WI38 (cell line): Measurements from ENCODE around the gene HARS2.

Source experiments
- H3K4me3 ChIP-seq: 2 replicates; pipeline ENCODE4 v1.5.1; 2011; ENCODE audit warnings: low read depth, mild to moderate bottlenecking, control low read depth, low read length
- TF ChIP-seq, protein P1 (sequence below): IDR thresholded peaks from 2 replicates; pipeline ENCODE4 v1.5.1; 2012; ENCODE audit warnings: low read depth, mild to moderate bottlenecking, control low read depth, low read length

The HARS2 gene

DNA sequence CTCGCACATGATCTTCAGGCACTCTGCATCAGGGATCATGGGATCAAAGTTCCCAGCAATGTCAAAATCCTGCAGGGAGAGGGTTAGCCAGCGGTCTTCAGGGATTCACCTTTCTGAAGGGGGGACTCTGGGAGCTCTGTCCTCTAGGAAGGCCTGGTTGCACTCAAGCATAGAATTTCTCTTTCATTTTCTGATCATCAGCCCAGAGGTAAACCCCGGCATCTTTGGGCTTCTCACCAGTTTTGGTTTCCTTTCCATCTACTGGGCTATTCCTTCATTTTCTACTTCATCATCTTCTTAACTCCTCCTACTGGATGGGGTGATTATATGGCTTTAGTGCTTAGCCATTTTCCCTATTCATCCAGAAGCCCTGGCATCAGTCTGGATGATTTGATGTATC lies 13.3 kb upstream of the HARS2 start:
- H3K4me3 ChIP-seq: no peak overlapping the region
- TF ChIP-seq, protein P1, sequence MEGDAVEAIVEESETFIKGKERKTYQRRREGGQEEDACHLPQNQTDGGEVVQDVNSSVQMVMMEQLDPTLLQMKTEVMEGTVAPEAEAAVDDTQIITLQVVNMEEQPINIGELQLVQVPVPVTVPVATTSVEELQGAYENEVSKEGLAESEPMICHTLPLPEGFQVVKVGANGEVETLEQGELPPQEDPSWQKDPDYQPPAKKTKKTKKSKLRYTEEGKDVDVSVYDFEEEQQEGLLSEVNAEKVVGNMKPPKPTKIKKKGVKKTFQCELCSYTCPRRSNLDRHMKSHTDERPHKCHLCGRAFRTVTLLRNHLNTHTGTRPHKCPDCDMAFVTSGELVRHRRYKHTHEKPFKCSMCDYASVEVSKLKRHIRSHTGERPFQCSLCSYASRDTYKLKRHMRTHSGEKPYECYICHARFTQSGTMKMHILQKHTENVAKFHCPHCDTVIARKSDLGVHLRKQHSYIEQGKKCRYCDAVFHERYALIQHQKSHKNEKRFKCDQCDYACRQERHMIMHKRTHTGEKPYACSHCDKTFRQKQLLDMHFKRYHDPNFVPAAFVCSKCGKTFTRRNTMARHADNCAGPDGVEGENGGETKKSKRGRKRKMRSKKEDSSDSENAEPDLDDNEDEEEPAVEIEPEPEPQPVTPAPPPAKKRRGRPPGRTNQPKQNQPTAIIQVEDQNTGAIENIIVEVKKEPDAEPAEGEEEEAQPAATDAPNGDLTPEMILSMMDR: no peak

DNA sequence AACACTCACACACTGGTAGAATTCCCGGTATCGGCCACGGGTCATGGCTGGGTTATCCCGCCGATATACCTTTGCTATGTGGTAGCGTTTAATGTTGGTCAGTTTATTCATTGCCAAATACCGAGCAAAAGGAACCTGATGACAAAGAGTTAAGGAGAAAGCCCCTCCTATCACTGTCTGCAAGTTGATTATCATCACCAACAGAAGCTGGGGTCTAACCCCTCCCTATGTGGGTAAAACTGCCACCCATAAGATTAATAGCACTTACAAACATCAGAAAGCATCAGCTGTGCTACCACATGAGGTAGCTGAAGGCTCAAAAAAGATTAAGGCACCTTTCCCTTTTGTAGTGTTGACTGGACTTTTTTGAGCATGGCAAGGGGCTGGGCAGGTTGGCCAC lies 12.3 kb upstream of the HARS2 start:
- H3K4me3 ChIP-seq: no peak overlapping the region
- TF ChIP-seq, protein P1: no peak

- peak overlapping the region; percentile 95 for H3K4me3 ChIP-seq
- TF ChIP-seq, protein P1: no peak
These were observed 801 bp upstream of the HARS2 start for GRCh38 chr5:140690376-140690932.

DNA sequence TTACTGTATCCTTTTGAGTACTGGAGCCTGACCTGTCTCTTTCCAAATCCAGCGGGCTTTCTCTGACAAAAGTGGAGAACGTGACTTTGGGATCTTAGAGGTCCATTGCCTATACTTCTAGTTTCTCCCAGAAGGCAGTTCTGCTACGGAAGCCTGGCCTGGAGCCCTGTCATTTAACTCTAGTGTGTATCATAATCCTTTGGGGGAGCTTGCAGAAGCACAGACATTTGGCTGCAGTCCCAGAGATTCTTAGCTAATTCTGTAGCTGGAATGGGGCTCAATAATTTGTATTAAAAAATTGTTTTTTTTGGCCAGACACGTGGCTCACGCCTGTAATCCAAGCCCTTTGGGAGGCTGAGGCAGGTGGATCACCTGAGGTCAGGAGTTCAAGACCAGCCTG lies 3.0 kb downstream of the HARS2 start:
- H3K4me3 ChIP-seq: no peak overlapping the region
- TF ChIP-seq, protein P1: no peak

DNA sequence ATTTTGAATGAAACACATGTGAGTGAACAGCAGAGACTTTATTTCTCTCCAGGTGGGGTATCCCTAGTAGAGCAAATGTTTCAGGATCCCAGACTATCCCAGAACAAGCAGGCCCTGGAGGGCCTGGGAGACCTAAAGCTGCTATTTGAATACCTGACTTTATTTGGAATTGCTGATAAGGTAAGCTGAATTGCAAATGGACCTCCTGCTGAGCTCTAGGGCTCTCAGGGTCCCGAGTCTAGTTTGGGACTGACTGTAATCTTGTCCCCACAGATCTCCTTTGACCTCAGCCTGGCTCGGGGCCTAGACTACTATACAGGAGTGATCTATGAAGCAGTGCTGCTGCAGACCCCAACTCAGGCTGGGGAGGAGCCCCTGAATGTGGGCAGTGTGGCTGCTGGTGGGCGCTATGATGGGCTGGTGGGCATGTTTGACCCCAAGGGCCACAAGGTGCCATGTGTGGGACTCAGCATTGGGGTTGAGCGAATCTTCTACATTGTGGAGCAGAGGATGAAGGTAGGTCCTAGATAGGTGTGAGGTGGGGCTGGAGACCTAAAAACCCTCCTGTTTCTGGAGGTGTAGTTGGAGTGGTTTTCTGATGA lies 5.7 kb downstream of the HARS2 start:
- TF ChIP-seq, protein P1: no peak
- H3K4me3 ChIP-seq: no peak overlapping the region

DNA sequence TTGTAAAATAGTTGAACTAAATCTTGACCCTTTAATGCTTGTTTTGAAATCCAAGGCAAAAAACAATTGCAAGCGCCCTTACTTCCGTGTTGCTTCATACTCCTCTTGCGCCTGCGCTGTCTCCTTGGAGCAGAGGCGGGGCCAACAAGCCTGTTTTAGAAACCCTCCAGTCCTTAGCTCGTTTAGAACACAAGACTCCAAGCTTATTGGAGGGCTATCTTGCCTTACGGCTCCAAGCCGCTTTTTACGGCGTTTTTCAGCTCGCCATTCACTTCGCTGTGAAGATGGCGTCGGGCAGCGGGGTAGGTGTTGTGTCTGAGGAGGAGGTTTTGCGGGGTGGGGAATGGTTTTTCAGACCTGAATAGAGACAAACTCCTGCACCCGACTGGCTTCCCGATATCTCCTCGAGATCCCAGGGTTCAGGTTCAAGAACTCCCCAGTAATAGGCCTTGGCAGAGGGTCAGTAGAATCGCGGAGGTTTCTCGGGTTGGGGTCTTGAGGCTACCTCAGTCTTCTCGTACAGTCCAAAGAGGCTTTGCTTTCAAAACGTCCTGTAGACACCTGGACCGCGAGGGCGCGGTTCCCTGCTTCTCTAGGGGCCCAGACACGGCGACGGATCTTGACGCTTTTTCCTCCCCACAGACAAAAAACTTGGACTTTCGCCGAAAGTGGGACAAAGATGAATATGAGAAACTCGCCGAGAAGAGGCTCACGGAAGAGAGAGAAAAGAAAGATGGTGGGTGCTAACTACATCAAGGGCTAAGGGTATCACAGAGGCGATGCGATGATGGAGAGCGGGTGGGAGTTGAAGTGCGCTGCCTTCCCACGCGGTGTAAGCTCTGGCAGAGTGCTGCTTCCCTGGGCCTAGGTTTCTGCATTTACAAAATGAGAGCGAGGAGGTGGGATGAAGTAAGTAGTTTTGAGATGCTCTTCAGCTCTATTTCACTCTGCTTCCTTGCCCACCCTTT lies 9.2 kb downstream of the HARS2 start, which contains the start of gene ZMAT2:
ZMAT2 (plus strand) TSS at position 271 of the 968 bp plus-strand sequence; CDS start at position 285, 14 bp downstream.
- peak within 1 kb of the TSS; percentile 99 for H3K4me3 ChIP-seq
- TF ChIP-seq, protein P1: no peak
